ENCODE results near the gene CIB2.
A peak's percentile ranks its signal among the peaks of the same experiment; 100 is the strongest.

The CIB2 gene

DNA sequence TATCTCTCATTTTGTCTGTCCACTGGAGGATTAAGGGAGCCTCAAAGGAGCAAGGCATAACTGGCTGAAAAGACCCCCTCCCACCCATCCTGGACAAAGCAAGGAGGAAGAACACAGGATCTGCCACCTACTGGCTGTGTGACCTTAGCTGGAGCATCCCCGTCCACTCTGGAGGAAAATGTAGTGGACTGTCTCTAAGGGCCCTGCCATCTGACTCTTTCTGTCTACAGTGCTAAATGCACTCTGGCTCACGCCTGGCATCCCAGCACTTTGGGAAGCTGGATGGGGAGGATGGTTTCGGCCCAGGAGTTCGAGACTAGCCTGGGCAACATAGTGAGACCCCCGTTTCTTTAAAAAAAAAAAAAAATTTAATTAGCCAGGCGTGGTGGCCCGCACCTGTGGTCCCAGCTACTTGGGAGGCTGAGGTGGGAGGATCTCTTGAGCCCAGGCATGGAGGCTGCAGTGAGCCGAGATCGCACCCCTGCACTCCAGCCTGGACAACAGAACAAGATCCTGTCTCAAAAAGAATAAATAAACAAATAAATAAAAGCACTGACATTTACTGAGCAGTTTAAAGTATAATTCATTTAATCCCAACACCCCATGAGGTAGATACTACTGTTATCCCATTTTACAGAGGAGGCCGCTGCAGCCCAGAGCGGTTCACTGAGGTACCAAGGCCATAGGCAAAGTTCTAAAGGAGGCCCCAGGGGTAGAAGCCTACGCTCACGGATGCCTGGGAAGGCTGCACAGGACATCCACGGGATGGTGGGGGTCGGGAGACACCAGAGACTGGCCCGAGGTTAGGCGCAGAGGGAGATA, 54.8 kb downstream of the CIB2 start (continued):
- TF ChIP-seq PRDM1 (tag by site-specific recombination; IDR thresholded peaks at IDR 0.05) (no peak), KLF7 (tag by site-specific recombination; IDR thresholded peaks at IDR 0.05; ENCODE audit: borderline replicate concordance) (no peak), ZNF704 (tag by site-specific recombination; IDR thresholded peaks at IDR 0.05) (no peak)
- TF ChIP-seq, protein P1, sequence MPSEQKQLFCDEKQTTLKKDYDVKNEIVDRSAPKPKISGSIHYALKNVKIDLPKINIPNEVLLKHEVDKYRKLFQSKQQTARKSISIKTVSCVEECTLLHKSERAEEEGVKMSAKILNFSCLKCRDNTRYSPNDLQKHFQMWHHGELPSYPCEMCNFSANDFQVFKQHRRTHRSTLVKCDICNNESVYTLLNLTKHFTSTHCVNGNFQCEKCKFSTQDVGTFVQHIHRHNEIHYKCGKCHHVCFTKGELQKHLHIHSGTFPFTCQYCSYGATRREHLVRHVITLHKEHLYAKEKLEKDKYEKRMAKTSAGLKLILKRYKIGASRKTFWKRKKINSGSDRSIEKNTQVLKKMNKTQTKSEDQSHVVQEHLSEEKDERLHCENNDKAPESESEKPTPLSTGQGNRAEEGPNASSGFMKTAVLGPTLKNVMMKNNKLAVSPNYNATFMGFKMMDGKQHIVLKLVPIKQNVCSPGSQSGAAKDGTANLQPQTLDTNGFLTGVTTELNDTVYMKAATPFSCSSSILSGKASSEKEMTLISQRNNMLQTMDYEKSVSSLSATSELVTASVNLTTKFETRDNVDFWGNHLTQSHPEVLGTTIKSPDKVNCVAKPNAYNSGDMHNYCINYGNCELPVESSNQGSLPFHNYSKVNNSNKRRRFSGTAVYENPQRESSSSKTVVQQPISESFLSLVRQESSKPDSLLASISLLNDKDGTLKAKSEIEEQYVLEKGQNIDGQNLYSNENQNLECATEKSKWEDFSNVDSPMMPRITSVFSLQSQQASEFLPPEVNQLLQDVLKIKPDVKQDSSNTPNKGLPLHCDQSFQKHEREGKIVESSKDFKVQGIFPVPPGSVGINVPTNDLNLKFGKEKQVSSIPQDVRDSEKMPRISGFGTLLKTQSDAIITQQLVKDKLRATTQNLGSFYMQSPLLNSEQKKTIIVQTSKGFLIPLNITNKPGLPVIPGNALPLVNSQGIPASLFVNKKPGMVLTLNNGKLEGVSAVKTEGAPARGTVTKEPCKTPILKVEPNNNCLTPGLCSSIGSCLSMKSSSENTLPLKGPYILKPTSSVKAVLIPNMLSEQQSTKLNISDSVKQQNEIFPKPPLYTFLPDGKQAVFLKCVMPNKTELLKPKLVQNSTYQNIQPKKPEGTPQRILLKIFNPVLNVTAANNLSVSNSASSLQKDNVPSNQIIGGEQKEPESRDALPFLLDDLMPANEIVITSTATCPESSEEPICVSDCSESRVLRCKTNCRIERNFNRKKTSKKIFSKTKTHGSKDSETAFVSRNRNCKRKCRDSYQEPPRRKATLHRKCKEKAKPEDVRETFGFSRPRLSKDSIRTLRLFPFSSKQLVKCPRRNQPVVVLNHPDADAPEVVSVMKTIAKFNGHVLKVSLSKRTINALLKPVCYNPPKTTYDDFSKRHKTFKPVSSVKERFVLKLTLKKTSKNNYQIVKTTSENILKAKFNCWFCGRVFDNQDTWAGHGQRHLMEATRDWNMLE (tag by site-specific recombination; conservative IDR thresholded peaks at IDR 0.05; ENCODE audit: low read depth): no peak
- TF ChIP-seq, protein P2, sequence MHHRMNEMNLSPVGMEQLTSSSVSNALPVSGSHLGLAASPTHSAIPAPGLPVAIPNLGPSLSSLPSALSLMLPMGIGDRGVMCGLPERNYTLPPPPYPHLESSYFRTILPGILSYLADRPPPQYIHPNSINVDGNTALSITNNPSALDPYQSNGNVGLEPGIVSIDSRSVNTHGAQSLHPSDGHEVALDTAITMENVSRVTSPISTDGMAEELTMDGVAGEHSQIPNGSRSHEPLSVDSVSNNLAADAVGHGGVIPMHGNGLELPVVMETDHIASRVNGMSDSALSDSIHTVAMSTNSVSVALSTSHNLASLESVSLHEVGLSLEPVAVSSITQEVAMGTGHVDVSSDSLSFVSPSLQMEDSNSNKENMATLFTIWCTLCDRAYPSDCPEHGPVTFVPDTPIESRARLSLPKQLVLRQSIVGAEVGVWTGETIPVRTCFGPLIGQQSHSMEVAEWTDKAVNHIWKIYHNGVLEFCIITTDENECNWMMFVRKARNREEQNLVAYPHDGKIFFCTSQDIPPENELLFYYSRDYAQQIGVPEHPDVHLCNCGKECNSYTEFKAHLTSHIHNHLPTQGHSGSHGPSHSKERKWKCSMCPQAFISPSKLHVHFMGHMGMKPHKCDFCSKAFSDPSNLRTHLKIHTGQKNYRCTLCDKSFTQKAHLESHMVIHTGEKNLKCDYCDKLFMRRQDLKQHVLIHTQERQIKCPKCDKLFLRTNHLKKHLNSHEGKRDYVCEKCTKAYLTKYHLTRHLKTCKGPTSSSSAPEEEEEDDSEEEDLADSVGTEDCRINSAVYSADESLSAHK (tag by site-specific recombination; IDR thresholded peaks at IDR 0.05): no peak

- ChIA-PET POLR2A (interaction anchor here (0.7 to 1.2 kb wide), 4 partner anchors 13 to 71 kb away, joined by 3 to 4 read pairs (median 3); no protein-coding TSS in a partner anchor), CTCF (interaction anchor here (0.6 to 2.3 kb wide), 8 partner anchors 8 to 1748 kb away, joined by 3 to 12 read pairs (median 4); no protein-coding TSS in a partner anchor)
- Histone ChIP-seq H3K4me1 (ENCODE audit: control insufficient read depth, insufficient read depth, low read length) (peaks cover 26% of the 10 kb centered on the region), H3K9me3 (ENCODE audit: control insufficient read depth, insufficient read depth, low read depth, low read length) (no peaks in the 10 kb centered on the region), H3K36me3 (ENCODE audit: control insufficient read depth in 2 of 2, insufficient read depth in 1 of 2, low read length in 2 of 2) (peaks cover 0 to 4% of the 10 kb centered on the region in 2 experiments; a peak in 1 of 3 replicates), H3K27ac (ENCODE audit: extremely low read depth, low read depth, low read length) (peak overlapping the region; percentile 64), H3K4me3 (ENCODE audit: low read depth, low read length) (peak overlapping the region; percentile 6)
- TF ChIP-seq ZBTB1 (tag by site-specific recombination; IDR thresholded peaks at IDR 0.05) (no peak), ZNF558 (tag by site-specific recombination; IDR thresholded peaks at IDR 0.05) (no peak), ZNF610 (tag by site-specific recombination; IDR thresholded peaks at IDR 0.05; ENCODE audit: borderline replicate concordance) (no peak; the same call in 1 of the 2 replicates), ZNF18 (tag by site-specific recombination; IDR thresholded peaks at IDR 0.05) (no peak), ZNF544 (tag by site-specific recombination; IDR thresholded peaks at IDR 0.05) (no peak), TCF7L2 (IDR thresholded peaks at IDR 0.05; ENCODE audit: borderline replicate concordance, low read depth, low read length) (no peak), ZSCAN16 (tag by site-specific recombination; IDR thresholded peaks at IDR 0.05) (no peak), HIC1 (tag by site-specific recombination; IDR thresholded peaks at IDR 0.05) (no peak), ZNF19 (tag by site-specific recombination; IDR thresholded peaks at IDR 0.05; ENCODE audit: low read depth) (no peak), ZBTB7A (tag by site-specific recombination; IDR thresholded peaks at IDR 0.05; ENCODE audit: low read depth) (no peak), ZNF26 (tag by site-specific recombination; IDR thresholded peaks at IDR 0.05) (no peak), ZNF174 (tag by site-specific recombination; IDR thresholded peaks at IDR 0.05) (no peak)
Measured at GRCh38 chr15:78075490-78076230, 55.6 kb downstream of the CIB2 start.
